ENCODE results near the gene AZIN2.

DNA sequence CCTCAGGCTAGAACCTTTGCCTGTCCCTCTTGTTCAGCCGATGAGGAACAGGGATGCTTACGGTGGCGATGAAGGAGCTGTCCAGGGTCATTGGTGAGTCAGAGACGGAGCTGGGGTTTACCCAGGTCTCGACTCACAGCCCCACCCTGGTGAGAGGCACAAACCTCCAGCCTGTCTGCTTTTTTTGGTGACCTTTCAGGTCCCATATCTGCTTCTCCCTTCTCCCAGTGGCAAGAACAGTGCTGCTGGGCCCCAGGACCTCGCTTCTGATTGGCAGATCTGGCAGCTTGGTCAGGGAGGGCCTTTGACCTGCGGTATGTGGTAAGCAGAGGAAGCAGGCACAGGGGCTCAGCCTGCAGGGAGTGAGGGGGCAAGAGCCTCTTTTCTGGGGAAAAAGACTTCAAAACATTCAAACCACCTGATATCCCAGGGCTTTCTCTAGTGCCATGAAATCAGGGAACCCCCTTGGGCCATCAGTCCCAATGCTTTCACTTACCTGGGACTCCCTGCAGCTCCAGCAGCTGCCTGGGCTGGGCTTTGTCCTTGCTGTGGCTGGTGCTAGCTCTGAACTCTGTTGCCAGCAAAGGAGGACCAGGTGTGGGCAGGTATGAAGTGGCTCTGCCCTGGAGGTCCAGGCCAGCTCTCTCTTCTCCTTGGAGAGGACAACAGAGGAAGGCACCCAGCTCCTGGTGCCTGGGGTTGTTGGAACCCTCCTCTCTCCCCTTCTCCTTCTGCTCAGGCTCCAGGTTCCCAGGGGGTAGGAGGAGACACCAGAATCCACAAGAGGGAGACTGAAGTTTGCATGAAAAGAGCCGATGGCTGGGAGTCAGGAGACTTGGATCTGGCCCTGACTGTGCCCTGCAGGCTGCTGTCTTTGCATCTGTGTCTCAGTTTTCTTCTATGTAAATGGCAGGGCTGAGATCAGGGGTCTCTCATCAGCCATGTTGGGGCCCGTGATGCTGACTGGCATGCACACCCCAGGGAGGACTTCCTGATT, 59.5 kb downstream of the AZIN2 start:
- TF ChIP-seq POLR2A (IDR thresholded peaks at IDR 0.05; ENCODE audit: low read depth) = no peak
- TF ChIP-seq, protein P1, sequence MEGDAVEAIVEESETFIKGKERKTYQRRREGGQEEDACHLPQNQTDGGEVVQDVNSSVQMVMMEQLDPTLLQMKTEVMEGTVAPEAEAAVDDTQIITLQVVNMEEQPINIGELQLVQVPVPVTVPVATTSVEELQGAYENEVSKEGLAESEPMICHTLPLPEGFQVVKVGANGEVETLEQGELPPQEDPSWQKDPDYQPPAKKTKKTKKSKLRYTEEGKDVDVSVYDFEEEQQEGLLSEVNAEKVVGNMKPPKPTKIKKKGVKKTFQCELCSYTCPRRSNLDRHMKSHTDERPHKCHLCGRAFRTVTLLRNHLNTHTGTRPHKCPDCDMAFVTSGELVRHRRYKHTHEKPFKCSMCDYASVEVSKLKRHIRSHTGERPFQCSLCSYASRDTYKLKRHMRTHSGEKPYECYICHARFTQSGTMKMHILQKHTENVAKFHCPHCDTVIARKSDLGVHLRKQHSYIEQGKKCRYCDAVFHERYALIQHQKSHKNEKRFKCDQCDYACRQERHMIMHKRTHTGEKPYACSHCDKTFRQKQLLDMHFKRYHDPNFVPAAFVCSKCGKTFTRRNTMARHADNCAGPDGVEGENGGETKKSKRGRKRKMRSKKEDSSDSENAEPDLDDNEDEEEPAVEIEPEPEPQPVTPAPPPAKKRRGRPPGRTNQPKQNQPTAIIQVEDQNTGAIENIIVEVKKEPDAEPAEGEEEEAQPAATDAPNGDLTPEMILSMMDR (IDR thresholded peaks at IDR 0.05) = no peak
- TF ChIP-seq POLR2AphosphoS5 (IDR thresholded peaks at IDR 0.05) = no peak
- no peak for TF ChIP-seq EP300 (IDR thresholded peaks at IDR 0.05)

All from esophagus muscularis mucosa (tissue), 4 donors.